H1 (cell line): Measurements from ENCODE around the gene CCDC197. TPM values are rescaled to one million over a fixed set of nuclear protein-coding genes. Genes with fewer than 3 reads are reported as not detected.
A peak's percentile ranks its signal among the peaks of the same experiment; 100 is the strongest.

Source experiments
- CTCF ChIA-PET: fragments of 300-600 bp; sonication (Branson Sonifier 250); formaldehyde crosslinking; loops from one replicate; lab custom pipeline; 2021; ENCODE audit not compliant: partially characterized antibody; lab: Charles Lee
- POLR2A ChIA-PET: fragments of 300-600 bp; sonication (Branson Sonifier 250); formaldehyde crosslinking; loops from one replicate; lab custom pipeline; 2021; ENCODE audit warnings: inconsistent platforms; ENCODE audit not compliant: partially characterized antibody; lab: Charles Lee
- DNase-seq, 2 experiments: peaks; one replicate each; pipeline versions ENCODE4 v3.0.0 to v3.0.0-alpha.2; 2010 to 2022; ENCODE audit warnings: low spot score in 2 of 2, low read depth in 1 of 2, mixed read lengths in 1 of 2
- FAIRE-seq: peaks from 2 replicates; lab custom pipeline; 2011; peaks lifted over from hg19 to GRCh38; lab: Jason Lieb, UNC
- H2AFZ ChIP-seq: 2 replicates; pipeline ENCODE4 v1.8.1; 2012; ENCODE audit warnings: low read length, inconsistent platforms
- H2AK5ac ChIP-seq: 2 replicates; pipeline ENCODE4 v1.6.1; 2013; ENCODE audit warnings: low read depth, low read length
- H2BK120ac ChIP-seq: replicated peaks from 2 replicates; pipeline ENCODE3; 2013; ENCODE audit warnings: low read depth, low read length, inconsistent platforms
- H2BK12ac ChIP-seq: 2 replicates; pipeline ENCODE4 v1.6.1; 2013; ENCODE audit warnings: low read depth, low read length
- H2BK15ac ChIP-seq: 2 replicates; pipeline ENCODE4 v1.6.1; 2013; ENCODE audit warnings: low read length
- H2BK20ac ChIP-seq: 2 replicates; pipeline ENCODE4 v1.6.1; 2013; ENCODE audit warnings: low read length
- H2BK5ac ChIP-seq: 2 replicates; pipeline ENCODE4 v1.6.1; 2013; ENCODE audit warnings: low read depth, low read length
- H3K14ac ChIP-seq: 2 replicates; pipeline ENCODE4 v1.6.1; 2013; ENCODE audit warnings: inconsistent platforms; ENCODE audit not compliant: insufficient read length
- H3K18ac ChIP-seq: 2 replicates; pipeline ENCODE4 v1.6.1; 2013; ENCODE audit warnings: low read length; ENCODE audit errors: extremely low read depth
- H3K23ac ChIP-seq: 2 replicates; pipeline ENCODE4 v1.6.1; 2013; ENCODE audit warnings: inconsistent platforms; ENCODE audit not compliant: insufficient read length
- H3K23me2 ChIP-seq: 2 replicates; pipeline ENCODE4 v1.6.1; 2013; ENCODE audit warnings: low read depth, low read length
- H3K27ac ChIP-seq: 2 replicates; pipeline ENCODE4 v1.6.1; 2011; ENCODE audit warnings: low read depth, low read length, inconsistent platforms
- H3K27me3 ChIP-seq, 4 experiments: replicated peaks in 1 of 4; 1 replicate in 1 of 4; 2 replicates in 3 of 4; pipeline versions ENCODE4 v1.6.1 to v1.8.1; 2011 to 2013; ENCODE audit warnings: low read length in 3 of 4, mild to moderate bottlenecking in 3 of 4, inconsistent platforms in 2 of 4, mixed read lengths in 2 of 4, moderate library complexity in 1 of 4; ENCODE audit not compliant: control insufficient read depth in 3 of 4, insufficient read depth in 3 of 4; ENCODE audit errors: extremely low read depth in 1 of 4
- H3K36me3 ChIP-seq, 4 experiments: 2 replicates each; pipeline versions ENCODE4 v1.6.1 to v1.8.1; 2011 to 2013; ENCODE audit warnings: mild to moderate bottlenecking in 4 of 4, low read length in 3 of 4, moderate library complexity in 2 of 4, control low read depth in 1 of 4, inconsistent platforms in 1 of 4; ENCODE audit not compliant: insufficient read depth in 4 of 4, control insufficient read depth in 2 of 4
- H3K4ac ChIP-seq: replicated peaks from 2 replicates; pipeline ENCODE3; 2013; ENCODE audit warnings: low read length, low read depth, mixed read lengths, inconsistent platforms; ENCODE audit not compliant: insufficient read length
- H3K4me1 ChIP-seq, 4 experiments: replicated peaks in 1 of 4; 1 replicate in 1 of 4; 2 replicates in 3 of 4; pipeline versions ENCODE4 v1.6.1 to v1.8.1; 2011 to 2013; ENCODE audit warnings: low read length in 3 of 4, inconsistent platforms in 2 of 4, mixed read lengths in 1 of 4; ENCODE audit not compliant: insufficient read depth in 4 of 4, control insufficient read depth in 3 of 4
- H3K4me2 ChIP-seq, 2 experiments: 2 replicates each; pipeline versions ENCODE4 v1.6.1 to v1.8.1; 2011 to 2013; ENCODE audit warnings: low read depth in 2 of 2, low read length in 2 of 2, control low read depth in 1 of 2, inconsistent platforms in 1 of 2, mild to moderate bottlenecking in 1 of 2; ENCODE audit not compliant: insufficient read depth in 1 of 2
- H3K4me3 ChIP-seq, 4 experiments: fragments of 200-600, 300-600 bp in 1 of 4; sonication (generic), shearing (Covaris generic), sonication (Bioruptor Twin) in 1 of 4; 2 replicates each; pipeline versions ENCODE4 v1.5.1 to v1.8.1; 2011 to 2016; ENCODE audit warnings: low read length in 4 of 4, low read depth in 3 of 4, control low read depth in 2 of 4, inconsistent platforms in 2 of 4, mild to moderate bottlenecking in 2 of 4, mixed read lengths in 1 of 4, moderate library complexity in 1 of 4; ENCODE audit not compliant: insufficient read depth in 2 of 4; ENCODE audit errors: extremely low read depth in 1 of 4
- H3K56ac ChIP-seq: replicated peaks from 2 replicates; pipeline ENCODE3; 2013; ENCODE audit warnings: low read depth, mild to moderate bottlenecking, mixed read lengths, low read length, inconsistent platforms; ENCODE audit not compliant: insufficient read length
- H3K79me1 ChIP-seq: 2 replicates; pipeline ENCODE4 v1.6.1; 2013; ENCODE audit warnings: low read depth, low read length, control low read depth
- H3K79me2 ChIP-seq, 2 experiments: 2 replicates each; pipeline versions ENCODE4 v1.6.1 to v1.8.1; 2012 to 2013; ENCODE audit warnings: low read length in 2 of 2, mild to moderate bottlenecking in 2 of 2, inconsistent platforms in 1 of 2; ENCODE audit not compliant: insufficient read depth in 2 of 2, control insufficient read depth in 1 of 2
- H3K9ac ChIP-seq, 4 experiments: replicated peaks in 1 of 4; 1 replicate in 1 of 4; 2 replicates in 3 of 4; pipeline versions ENCODE4 v1.6.1 to v1.8.1; 2011 to 2013; ENCODE audit warnings: low read depth in 3 of 4, low read length in 3 of 4, control low read depth in 2 of 4, mild to moderate bottlenecking in 2 of 4, moderate library complexity in 2 of 4, inconsistent platforms in 1 of 4; ENCODE audit errors: extremely low read depth in 1 of 4
- H3K9me3 ChIP-seq, 2 experiments: 2 replicates each; pipeline versions ENCODE4 v1.6.1 to v1.8.1; 2012 to 2013; ENCODE audit warnings: mild to moderate bottlenecking in 2 of 2, moderate library complexity in 2 of 2, control low read depth in 1 of 2, inconsistent platforms in 1 of 2, low read depth in 1 of 2, low read length in 1 of 2, mixed read lengths in 1 of 2; ENCODE audit not compliant: insufficient read depth in 2 of 2
- H4K20me1 ChIP-seq, 2 experiments: replicated peaks in 1 of 2; 2 replicates each; pipeline versions ENCODE3 to v1.8.1; 2011 to 2013; ENCODE audit warnings: inconsistent platforms in 2 of 2, low read length in 2 of 2, mild to moderate bottlenecking in 1 of 2; ENCODE audit not compliant: insufficient read depth in 2 of 2, control insufficient read depth in 1 of 2
- H4K5ac ChIP-seq: 2 replicates; pipeline ENCODE4 v1.6.1; 2013; ENCODE audit warnings: low read length, low read depth, mixed read lengths, inconsistent platforms; ENCODE audit not compliant: insufficient read length
- H4K8ac ChIP-seq: 2 replicates; pipeline ENCODE4 v1.8.0; 2013; ENCODE audit warnings: mild to moderate bottlenecking, moderate library complexity, low read length, inconsistent platforms; ENCODE audit not compliant: insufficient read depth; ENCODE audit errors: extremely low read depth
- H4K91ac ChIP-seq: replicated peaks from 2 replicates; pipeline ENCODE3; 2013; ENCODE audit warnings: low read length, mixed read lengths, inconsistent platforms; ENCODE audit not compliant: insufficient read length
- BRCA1 ChIP-seq: IDR thresholded peaks from 2 replicates; pipeline ENCODE4 v1.6.1; 2012; ENCODE audit warnings: low read depth, low read length, improper control_type of control experiment
- CBX5 ChIP-seq: fragments of 300-800, 300-1000 bp; sonication (generic); IDR thresholded peaks from 2 replicates; pipeline ENCODE4 v1.7.1; 2016; ENCODE audit warnings: antibody characterized with exemption, low read length, low read depth
- RBBP5 ChIP-seq: IDR thresholded peaks from 2 replicates; pipeline ENCODE4 v1.7.1; 2012; ENCODE audit warnings: low read depth, mild to moderate bottlenecking, inconsistent platforms, low read length, moderate library complexity, borderline replicate concordance
- RXRA ChIP-seq: IDR thresholded peaks from 2 replicates; pipeline ENCODE4 v1.6.1; 2011; ENCODE audit warnings: low read depth, mild to moderate bottlenecking, low read length, moderate library complexity; ENCODE audit not compliant: insufficient read depth
- SP2 ChIP-seq: IDR thresholded peaks from 2 replicates; pipeline ENCODE4 v1.6.1; 2012; ENCODE audit warnings: mild to moderate bottlenecking, low read length, inconsistent platforms
- SP4 ChIP-seq: IDR thresholded peaks from 2 replicates; pipeline ENCODE4 v1.6.1; 2012; ENCODE audit warnings: low read length, inconsistent platforms
- TAF1 ChIP-seq: IDR thresholded peaks from 2 replicates; pipeline ENCODE4 v1.6.1; 2011; ENCODE audit warnings: mild to moderate bottlenecking, low read depth, low read length
- TAF7 ChIP-seq: optimal IDR thresholded peaks from 2 replicates; pipeline ENCODE3; 2011; ENCODE audit warnings: low read depth, mild to moderate bottlenecking, inconsistent platforms, low read length, moderate library complexity, borderline replicate concordance
- ZNF274 ChIP-seq: IDR thresholded peaks from 2 replicates; pipeline ENCODE4 v1.7.0; 2012; ENCODE audit warnings: low read length, borderline replicate concordance; ENCODE audit errors: extremely low read depth
- WGBS, 2 experiments: shearing (Covaris generic) in 1 of 2; methylation state at CpG; one replicate each; pipeline versions ENCODE4 v1.1.6 to v1.1.7; 2013 to 2015; ENCODE audit warnings: low lambda C conversion rate in 2 of 2, mixed read lengths in 2 of 2, inconsistent platforms in 1 of 2, low coverage in 1 of 2, missing lambda C conversion rate in 1 of 2; ENCODE audit not compliant: insufficient replicate concordance in 2 of 2, insufficient coverage in 1 of 2, insufficient read length in 1 of 2; ENCODE audit errors: extremely low coverage in 1 of 2, missing lambda C conversion rate in 1 of 2; 5-methylcytosine and 5-hydroxymethylcytosine counted together
- polyA plus RNA-seq, 7 experiments: library from polyadenylated mRNA; depleted of rRNA in 3 of 7; stranded (reverse) in 5 of 7; unstranded in 2 of 7; fragments of >200 nt in 5 of 7; fragments of 200-250 nt in 2 of 7; gene quantifications; 1 replicate in 5 of 7; 2 replicates in 1 of 7; 4 replicates in 1 of 7; pipeline versions ENCODE4 v1.2.1 to v1.2.3, GENCODE V29; 2011 to 2013; ENCODE audit warnings: missing spikeins in 2 of 7, mixed read lengths in 2 of 7
- total RNA-seq: library from RNA; stranded (reverse); fragmentation: NEBNext Ultra II Directional; extraction: Animal tissue kit (Norgen Biotek cat#: 25700); gene quantifications from 2 replicates; pipeline ENCODE4 v1.2.1, GENCODE V29; 2021
- TF ChIP-seq, protein P1 (sequence below), 3 experiments: IDR thresholded peaks; 1 replicate in 2 of 3; 2 replicates in 1 of 3; pipeline versions ENCODE4 v1.5.1 to v1.6.1; 2011; ENCODE audit warnings: low read length in 3 of 3, mild to moderate bottlenecking in 3 of 3, inconsistent platforms in 2 of 3, low read depth in 1 of 3, moderate library complexity in 1 of 3; ENCODE audit not compliant: insufficient read depth in 1 of 3; ENCODE audit errors: control extremely low read depth in 1 of 3

The CCDC197 gene
- total and polyA plus RNA-seq, 2 of the 8 experiments (the other 6 are each of a cell fraction or from before 2014, with no cell fraction given), result not detected

DNA sequence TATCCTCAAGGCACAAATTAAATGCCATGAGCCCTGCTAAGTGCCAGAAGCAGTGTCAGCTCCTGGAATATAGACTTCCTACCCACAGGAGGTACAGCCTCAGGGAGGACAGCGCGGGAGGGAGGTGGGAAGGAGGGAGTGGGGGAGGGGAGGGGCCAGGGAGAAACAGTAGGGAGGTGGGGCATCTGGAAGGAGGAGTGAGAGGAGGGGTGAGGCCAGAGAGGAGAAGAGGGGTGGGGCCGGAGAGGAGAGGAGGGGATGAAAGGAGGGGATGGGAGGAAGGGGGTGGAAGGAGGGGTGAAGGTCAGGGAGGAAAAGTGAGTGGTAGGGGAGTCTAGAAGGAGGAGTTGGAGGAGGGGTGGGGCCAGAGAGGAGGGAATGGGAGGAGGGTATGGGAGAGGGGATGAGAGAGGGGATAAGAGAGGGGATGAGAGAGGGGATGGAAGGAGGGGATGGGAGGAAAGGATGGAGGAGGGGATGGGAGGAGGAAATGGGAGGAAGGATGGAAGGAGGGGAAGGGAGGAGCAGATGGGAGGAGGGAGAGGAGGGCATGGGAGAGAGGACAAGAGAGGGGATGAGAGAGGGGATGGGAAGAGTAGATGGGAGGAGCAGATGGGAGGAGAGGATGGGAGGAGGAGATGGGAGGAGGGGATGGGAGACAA lies 9.2 kb upstream of the CCDC197 start:
- no peaks in the 10 kb centered on the region for H3K79me2 ChIP-seq
- no peak overlapping the region for H3K14ac ChIP-seq
- WGBS, 2 experiments, result 62% methylated on average over 2 of the region's 3 CpGs; no CpG with 5 or more reads in 1 of the 2 experiments
- H3K23me2 ChIP-seq, result peaks cover 3% of the 10 kb centered on the region; the same call in 1 of the 2 replicates
- H3K79me1 ChIP-seq, result no peaks in the 10 kb centered on the region
- POLR2A ChIA-PET, result no interaction called here
- no peak overlapping the region for H3K4ac ChIP-seq
- no peaks in the 10 kb centered on the region for H3K9me3 ChIP-seq
- H4K20me1 ChIP-seq, result no peaks in the 10 kb centered on the region
- no peak overlapping the region for H4K8ac ChIP-seq
- DNase-seq, result no peak
- peaks cover 0 to 14% (median 8%) of the 10 kb centered on the region in 4 experiments; a peak in 4 of 7 replicates for H3K4me1 ChIP-seq
- no peak overlapping the region for H2AFZ ChIP-seq
- no peak overlapping the region for H3K23ac ChIP-seq
- no peak for FAIRE-seq
- no peak overlapping the region for H3K56ac ChIP-seq
- no peak overlapping the region for H3K4me3 ChIP-seq
- H3K27ac ChIP-seq, result no peak overlapping the region
- no peak overlapping the region for H2BK15ac ChIP-seq
- 0 out of 2 replicates have a peak overlapping the region, but pooled peaks have one; percentile 61 for H2BK20ac ChIP-seq
- H3K9ac ChIP-seq, result no peak overlapping the region
- no peaks in the 10 kb centered on the region; a peak in 1 of 7 replicates for H3K27me3 ChIP-seq
- no peak overlapping the region for H4K5ac ChIP-seq
- H2AK5ac ChIP-seq, result no peak overlapping the region
- H2BK120ac ChIP-seq, result no peak overlapping the region
- H3K18ac ChIP-seq, result no peak overlapping the region
- no peak overlapping the region for H4K91ac ChIP-seq
- H2BK5ac ChIP-seq, result peak overlapping the region; percentile 81; the same call in 1 of the 2 replicates
- CTCF ChIA-PET, result interaction anchor here (0.6 to 7.6 kb wide), 4 partner anchors 11 to 241 kb away, joined by 3 to 108 read pairs (median 3); partner anchors contain the start of gene CCDC197
- peak overlapping the region; percentile 29 to 39; a peak in 2 of 4 replicates for H3K4me2 ChIP-seq
- H3K36me3 ChIP-seq, result no peaks in the 10 kb centered on the region
- H2BK12ac ChIP-seq, result no peak overlapping the region
- TF ChIP-seq TAF1 (no peak), RBBP5 (no peak), SP2 (no peak), ZNF274 (no peak), RXRA (no peak), BRCA1 (no peak), TAF7 (no peak), CBX5 (no peak), SP4 (no peak)
- TF ChIP-seq, protein P1, sequence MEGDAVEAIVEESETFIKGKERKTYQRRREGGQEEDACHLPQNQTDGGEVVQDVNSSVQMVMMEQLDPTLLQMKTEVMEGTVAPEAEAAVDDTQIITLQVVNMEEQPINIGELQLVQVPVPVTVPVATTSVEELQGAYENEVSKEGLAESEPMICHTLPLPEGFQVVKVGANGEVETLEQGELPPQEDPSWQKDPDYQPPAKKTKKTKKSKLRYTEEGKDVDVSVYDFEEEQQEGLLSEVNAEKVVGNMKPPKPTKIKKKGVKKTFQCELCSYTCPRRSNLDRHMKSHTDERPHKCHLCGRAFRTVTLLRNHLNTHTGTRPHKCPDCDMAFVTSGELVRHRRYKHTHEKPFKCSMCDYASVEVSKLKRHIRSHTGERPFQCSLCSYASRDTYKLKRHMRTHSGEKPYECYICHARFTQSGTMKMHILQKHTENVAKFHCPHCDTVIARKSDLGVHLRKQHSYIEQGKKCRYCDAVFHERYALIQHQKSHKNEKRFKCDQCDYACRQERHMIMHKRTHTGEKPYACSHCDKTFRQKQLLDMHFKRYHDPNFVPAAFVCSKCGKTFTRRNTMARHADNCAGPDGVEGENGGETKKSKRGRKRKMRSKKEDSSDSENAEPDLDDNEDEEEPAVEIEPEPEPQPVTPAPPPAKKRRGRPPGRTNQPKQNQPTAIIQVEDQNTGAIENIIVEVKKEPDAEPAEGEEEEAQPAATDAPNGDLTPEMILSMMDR (IDR thresholded peaks at IDR 0.05; ENCODE audit: control extremely low read depth in 1 of 3, insufficient read depth in 1 of 3, low read depth in 1 of 3, low read length in 3 of 3), result no peak
